ENCODE data around the gene KRT12. TPM values are rescaled to one million over a fixed set of nuclear protein-coding genes. Genes with fewer than 3 reads are reported as not detected.

KRT12 gene
- total and polyA plus RNA-seq, 9 of the 15 experiments (the other 6 are each of a cell fraction or from before 2014, with no cell fraction given) = 0.18 to 7.0 (median 2.2) TPM

- TF ChIP-seq MITF (IDR thresholded peaks at IDR 0.05) (no peak), NFIX (CRISPR knock-in tag; IDR thresholded peaks at IDR 0.05; ENCODE audit: low read depth) (no peak), KLF13 (tag; IDR thresholded peaks at IDR 0.05; ENCODE audit: borderline replicate concordance, low read depth) (no peak), ZNF408 (CRISPR knock-in tag; IDR thresholded peaks at IDR 0.05; ENCODE audit: low read depth) (no peak), PHB (CRISPR knock-in tag; IDR thresholded peaks at IDR 0.05) (no peak), TRIM28 (IDR thresholded peaks at IDR 0.05) (no peak), ZNF212 (CRISPR knock-in tag; IDR thresholded peaks at IDR 0.05) (no peak), ZNF232 (CRISPR knock-in tag; IDR thresholded peaks at IDR 0.05) (no peak), RBM39 (optimal IDR thresholded peaks at IDR 0.05; ENCODE audit: low read depth, low read length) (no peak), ETV5 (CRISPR knock-in tag; IDR thresholded peaks at IDR 0.05; ENCODE audit: low read depth) (peak; percentile 40; the same call in 1 of the 2 replicates), ZNF699 (CRISPR knock-in tag; IDR thresholded peaks at IDR 0.05; ENCODE audit: insufficient replicate concordance) (no peak), PHF8 (IDR thresholded peaks at IDR 0.05; ENCODE audit: borderline replicate concordance, low read length) (peak; percentile 73; the same call in 1 of the 2 replicates), SMAD1 (IDR thresholded peaks at IDR 0.05; ENCODE audit: low read depth, low read length, partially characterized antibody) (no peak), STAT5A (IDR thresholded peaks at IDR 0.05; ENCODE audit: borderline replicate concordance, low read length) (0 out of 2 replicates have a peak, but pooled peaks have one; percentile 6), ID3 (CRISPR knock-in tag; IDR thresholded peaks at IDR 0.05) (no peak), ID3 (tag; IDR thresholded peaks at IDR 0.05) (no peak), PHTF2 (CRISPR knock-in tag; IDR thresholded peaks at IDR 0.05) (no peak), PTBP1 (IDR thresholded peaks at IDR 0.05; ENCODE audit: low read depth, low read length) (no peak), BRF1 (IDR thresholded peaks at IDR 0.05; ENCODE audit: borderline replicate concordance, extremely low read depth, insufficient read length) (no peak), HDAC3 (IDR thresholded peaks at IDR 0.05; ENCODE audit: borderline replicate concordance, partially characterized antibody) (no peak)
- TF ChIP-seq, protein P1, sequence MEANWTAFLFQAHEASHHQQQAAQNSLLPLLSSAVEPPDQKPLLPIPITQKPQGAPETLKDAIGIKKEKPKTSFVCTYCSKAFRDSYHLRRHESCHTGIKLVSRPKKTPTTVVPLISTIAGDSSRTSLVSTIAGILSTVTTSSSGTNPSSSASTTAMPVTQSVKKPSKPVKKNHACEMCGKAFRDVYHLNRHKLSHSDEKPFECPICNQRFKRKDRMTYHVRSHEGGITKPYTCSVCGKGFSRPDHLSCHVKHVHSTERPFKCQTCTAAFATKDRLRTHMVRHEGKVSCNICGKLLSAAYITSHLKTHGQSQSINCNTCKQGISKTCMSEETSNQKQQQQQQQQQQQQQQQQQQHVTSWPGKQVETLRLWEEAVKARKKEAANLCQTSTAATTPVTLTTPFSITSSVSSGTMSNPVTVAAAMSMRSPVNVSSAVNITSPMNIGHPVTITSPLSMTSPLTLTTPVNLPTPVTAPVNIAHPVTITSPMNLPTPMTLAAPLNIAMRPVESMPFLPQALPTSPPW (CRISPR knock-in tag; IDR thresholded peaks at IDR 0.05) = 0 out of 2 replicates have a peak, but pooled peaks have one; percentile 28
- TF ChIP-seq, protein P2, sequence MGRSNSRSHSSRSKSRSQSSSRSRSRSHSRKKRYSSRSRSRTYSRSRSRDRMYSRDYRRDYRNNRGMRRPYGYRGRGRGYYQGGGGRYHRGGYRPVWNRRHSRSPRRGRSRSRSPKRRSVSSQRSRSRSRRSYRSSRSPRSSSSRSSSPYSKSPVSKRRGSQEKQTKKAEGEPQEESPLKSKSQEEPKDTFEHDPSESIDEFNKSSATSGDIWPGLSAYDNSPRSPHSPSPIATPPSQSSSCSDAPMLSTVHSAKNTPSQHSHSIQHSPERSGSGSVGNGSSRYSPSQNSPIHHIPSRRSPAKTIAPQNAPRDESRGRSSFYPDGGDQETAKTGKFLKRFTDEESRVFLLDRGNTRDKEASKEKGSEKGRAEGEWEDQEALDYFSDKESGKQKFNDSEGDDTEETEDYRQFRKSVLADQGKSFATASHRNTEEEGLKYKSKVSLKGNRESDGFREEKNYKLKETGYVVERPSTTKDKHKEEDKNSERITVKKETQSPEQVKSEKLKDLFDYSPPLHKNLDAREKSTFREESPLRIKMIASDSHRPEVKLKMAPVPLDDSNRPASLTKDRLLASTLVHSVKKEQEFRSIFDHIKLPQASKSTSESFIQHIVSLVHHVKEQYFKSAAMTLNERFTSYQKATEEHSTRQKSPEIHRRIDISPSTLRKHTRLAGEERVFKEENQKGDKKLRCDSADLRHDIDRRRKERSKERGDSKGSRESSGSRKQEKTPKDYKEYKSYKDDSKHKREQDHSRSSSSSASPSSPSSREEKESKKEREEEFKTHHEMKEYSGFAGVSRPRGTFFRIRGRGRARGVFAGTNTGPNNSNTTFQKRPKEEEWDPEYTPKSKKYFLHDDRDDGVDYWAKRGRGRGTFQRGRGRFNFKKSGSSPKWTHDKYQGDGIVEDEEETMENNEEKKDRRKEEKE (IDR thresholded peaks at IDR 0.05; ENCODE audit: borderline replicate concordance in 1 of 2, control insufficient read depth in 1 of 2, low read depth in 2 of 2, low read length in 1 of 2) = no peak
These were observed 48.1 kb downstream of the KRT12 start (continued) for GRCh38 chr17:40818733-40819527.
